GM19025 (cell line): ENCODE measurements around the gene RBM34.
"Not testable (repeated sequence)": the region's sequence is repeated elsewhere in the genome, so short reads cannot be mapped to it uniquely, and the experiment has no call there.

Experiments used
- ATAC-seq: cut with Tn5 transposase; IDR thresholded peaks from one replicate; pipeline ENCODE4 v1.9.1; 2021; ENCODE audit warnings: mild to moderate bottlenecking, low read depth, moderate library complexity; ENCODE audit not compliant: unreplicated experiment

The RBM34 gene

GRCh38 chr1:235093696-235094592, 67.1 kb downstream of the RBM34 start:
- no peak for ATAC-seq

GRCh38 chr1:235093013-235093695, 67.9 kb downstream of the RBM34 start:
- ATAC-seq: no peak

GRCh38 chr1:235092415-235092814, 68.6 kb downstream of the RBM34 start:
- not testable (repeated sequence) for ATAC-seq

GRCh38 chr1:235092045-235092406, 69.0 kb downstream of the RBM34 start:
- not testable (repeated sequence) for ATAC-seq

GRCh38 chr1:235091319-235092044, 69.6 kb downstream of the RBM34 start:
- ATAC-seq: not testable (repeated sequence)

- no peak for ATAC-seq
Measured at GRCh38 chr1:235090406-235091069, 70.5 kb downstream of the RBM34 start.

GRCh38 chr1:235088907-235089306, 72.1 kb downstream of the RBM34 start:
- no peak for ATAC-seq

- ATAC-seq: no peak
Measured at GRCh38 chr1:235088430-235088829, 72.6 kb downstream of the RBM34 start.

GRCh38 chr1:235087906-235088305, 73.1 kb downstream of the RBM34 start:
- no peak for ATAC-seq

- ATAC-seq: not testable (repeated sequence)
Measured at GRCh38 chr1:235085411-235086117, 75.5 kb downstream of the RBM34 start.
